ENCODE measurements around the gene STK35. TPM values are rescaled to one million over a fixed set of nuclear protein-coding genes. Genes with fewer than 3 reads are reported as not detected.

The STK35 gene
- total and polyA plus RNA-seq, 9 of the 15 experiments (the other 6 are each of a cell fraction or from before 2014, with no cell fraction given), result 1.0 to 11.0 (median 6.3) TPM

- TF ChIP-seq CTCF (IDR thresholded peaks at IDR 0.05 in 2 of 3, conservative IDR thresholded peaks at IDR 0.05 in 1 of 3; ENCODE audit: insufficient read depth in 2 of 3, low read depth in 1 of 3, low read length in 3 of 3) (no peak), IRF9 (tag; IDR thresholded peaks at IDR 0.05) (no peak), ZNF445 (CRISPR knock-in tag; IDR thresholded peaks at IDR 0.05; ENCODE audit: low read depth) (no peak), NFE2 (IDR thresholded peaks at IDR 0.05; ENCODE audit: low read depth) (no peak)
- TF ChIP-seq, protein P1, sequence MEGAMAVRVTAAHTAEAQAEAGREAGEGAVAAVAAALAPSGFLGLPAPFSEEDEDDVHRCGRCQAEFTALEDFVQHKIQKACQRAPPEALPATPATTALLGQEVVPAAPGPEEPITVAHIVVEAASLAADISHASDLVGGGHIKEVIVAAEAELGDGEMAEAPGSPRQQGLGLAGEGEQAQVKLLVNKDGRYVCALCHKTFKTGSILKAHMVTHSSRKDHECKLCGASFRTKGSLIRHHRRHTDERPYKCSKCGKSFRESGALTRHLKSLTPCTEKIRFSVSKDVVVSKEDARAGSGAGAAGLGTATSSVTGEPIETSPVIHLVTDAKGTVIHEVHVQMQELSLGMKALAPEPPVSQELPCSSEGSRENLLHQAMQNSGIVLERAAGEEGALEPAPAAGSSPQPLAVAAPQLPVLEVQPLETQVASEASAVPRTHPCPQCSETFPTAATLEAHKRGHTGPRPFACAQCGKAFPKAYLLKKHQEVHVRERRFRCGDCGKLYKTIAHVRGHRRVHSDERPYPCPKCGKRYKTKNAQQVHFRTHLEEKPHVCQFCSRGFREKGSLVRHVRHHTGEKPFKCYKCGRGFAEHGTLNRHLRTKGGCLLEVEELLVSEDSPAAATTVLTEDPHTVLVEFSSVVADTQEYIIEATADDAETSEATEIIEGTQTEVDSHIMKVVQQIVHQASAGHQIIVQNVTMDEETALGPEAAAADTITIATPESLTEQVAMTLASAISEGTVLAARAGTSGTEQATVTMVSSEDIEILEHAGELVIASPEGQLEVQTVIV (CRISPR knock-in tag; IDR thresholded peaks at IDR 0.05; ENCODE audit: borderline replicate concordance), result no peak
These were observed 69.7 kb downstream of the STK35 start (continued) for GRCh38 chr20:2171266-2171790.
